Sigmoid colon (tissue), 4 donors: ENCODE measurements around the gene FASLG.

Source experiments
- CTCF ChIP-seq, 4 experiments: fragments of 450-650 bp in 3 of 4; fragments of 200-600 bp in 1 of 4; IDR thresholded peaks; one replicate each; pipeline ENCODE4 v1.5.1; 2016 to 2019; ENCODE audit warnings: antibody characterized with exemption in 4 of 4, mild to moderate bottlenecking in 3 of 4, moderate library complexity in 2 of 4
- EP300 ChIP-seq, 4 donors: sonication (generic); formaldehyde crosslinking; IDR thresholded peaks; one replicate each; pipeline ENCODE4 v1.6.1; 2017; ENCODE audit warnings: antibody characterized with exemption in 4 of 4
- POLR2AphosphoS5 ChIP-seq, 4 donors: sonication (generic); formaldehyde crosslinking; IDR thresholded peaks; one replicate each; pipeline ENCODE4 v1.6.1; 2017; ENCODE audit warnings: antibody characterized with exemption in 4 of 4

- TF ChIP-seq POLR2AphosphoS5 (IDR thresholded peaks at IDR 0.05): no peak
- TF ChIP-seq CTCF (IDR thresholded peaks at IDR 0.05): no peak
- no peak for TF ChIP-seq EP300 (IDR thresholded peaks at IDR 0.05)
These were observed 14.9 kb downstream of the FASLG start for GRCh38 chr1:172673761-172674160.
